Kidney (tissue), 14 donors: ENCODE data around the gene PCDH9. TPM values are rescaled to one million over a fixed set of nuclear protein-coding genes. Genes with fewer than 3 reads are reported as not detected.

ENCODE experiments used
- DNase-seq, 5 donors: peaks; one replicate each; pipeline ENCODE4 v3.0.0-alpha.2; 2013 to 2020
- FAIRE-seq: peaks from 2 replicates; lab custom pipeline; 2012; peaks lifted over from hg19 to GRCh38; lab: Jason Lieb, UNC
- H3K27ac ChIP-seq, 2 donors: one replicate each; pipeline ENCODE4 v1.7.0; 2013; ENCODE audit warnings: low read depth in 2 of 2, low read length in 2 of 2, inconsistent platforms in 1 of 2
- H3K27me3 ChIP-seq: one replicate; pipeline ENCODE4 v1.7.1; 2013; ENCODE audit warnings: low read length, inconsistent platforms; ENCODE audit not compliant: control insufficient read depth, insufficient read depth
- H3K36me3 ChIP-seq, 3 donors: one replicate each; pipeline versions ENCODE4 v1.7.0 to v1.7.1; 2013; ENCODE audit warnings: low read length in 3 of 3, control low read depth in 1 of 3, inconsistent platforms in 1 of 3; ENCODE audit not compliant: insufficient read depth in 3 of 3, control insufficient read depth in 2 of 3
- H3K4me1 ChIP-seq, 3 donors: one replicate each; pipeline versions ENCODE4 v1.7.0 to v1.7.1; 2013; ENCODE audit warnings: low read length in 3 of 3, inconsistent platforms in 1 of 3, low read depth in 1 of 3; ENCODE audit not compliant: control insufficient read depth in 2 of 3, insufficient read depth in 2 of 3
- H3K4me3 ChIP-seq, 3 donors: one replicate each; pipeline versions ENCODE4 v1.7.0 to v1.8.1; 2013; ENCODE audit warnings: low read length in 3 of 3, control low read depth in 1 of 3, inconsistent platforms in 1 of 3
- H3K9ac ChIP-seq, 3 donors: one replicate each; pipeline versions ENCODE4 v1.7.0 to v1.7.1; 2013; ENCODE audit warnings: low read length in 3 of 3, control low read depth in 1 of 3, inconsistent platforms in 1 of 3
- H3K9me3 ChIP-seq, 3 donors: one replicate each; pipeline versions ENCODE4 v1.7.0 to v1.7.1; 2013; ENCODE audit warnings: low read length in 3 of 3, control low read depth in 1 of 3, inconsistent platforms in 1 of 3; ENCODE audit not compliant: control insufficient read depth in 2 of 3, insufficient read depth in 1 of 3
- intact Hi-C: fragments of 100-400 bp; cut with DNase I; formaldehyde crosslinking; loops from one replicate; pipeline ENCODE4 v1.11.1; 2022
- polyA plus RNA-seq: library from polyadenylated mRNA; stranded (reverse); fragments of 350-450 nt; fragmentation: Illumina TruSeq; extraction: RNeasy Lipid Tissue Mini Kit (QIAGEN cat#74804); gene quantifications from one replicate; pipeline ENCODE4 v1.2.3, GENCODE V29; 2014; ENCODE audit warnings: low read depth, low replicate concordance; ENCODE audit not compliant: insufficient read depth
- total RNA-seq: library from RNA; stranded (reverse); fragmentation: NEBNext Ultra II Directional; extraction: Animal tissue kit (Norgen Biotek cat#: 25700); gene quantifications from one replicate; pipeline ENCODE4 v1.2.1, GENCODE V29; 2021
- TF ChIP-seq, protein P1 (sequence below): IDR thresholded peaks from 3 replicates; pipeline ENCODE4 v1.5.1; 2012; ENCODE audit warnings: mild to moderate bottlenecking, moderate library complexity, borderline replicate concordance; ENCODE audit not compliant: insufficient read depth; ENCODE audit errors: extremely low read depth
- donor health status: control.
- donor health status: control.
- donor health status: control.
- donor health status: control.
- donor health status: control.
- donor health status: DM: yes; HTN: yes; CAD: no.
- donor health status: Normal renal cell carcinoma (clear cell type).

Gene PCDH9
- total and polyA plus RNA-seq, 2 donors from 2014 or later: 1.6 to 9.5 TPM

DNA sequence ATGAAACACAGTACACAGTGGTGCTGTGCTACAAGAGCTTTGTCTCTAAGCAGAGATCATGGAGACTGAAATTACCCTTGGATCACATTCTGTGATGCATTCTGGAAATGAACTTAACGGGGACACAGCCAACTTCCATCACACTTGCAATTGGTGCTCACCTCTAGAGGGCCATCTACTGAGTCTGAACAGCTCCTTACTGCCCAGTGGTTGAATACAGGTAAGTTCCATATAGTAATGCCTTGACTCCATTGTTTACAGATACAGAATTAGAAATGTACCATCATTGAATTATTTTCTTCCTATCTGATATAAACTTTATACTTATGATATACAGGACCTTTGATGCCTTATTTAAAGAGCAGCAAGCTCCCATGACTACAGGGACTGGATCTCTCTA lies 686.4 kb downstream of the PCDH9 start:
- Histone ChIP-seq H3K36me3 (no peaks in the 10 kb centered on the region), H3K4me1 (no peaks in the 10 kb centered on the region), H3K4me3 (no peak overlapping the region), H3K9me3 (no peaks in the 10 kb centered on the region), H3K9ac (no peak overlapping the region), H3K27ac (no peak overlapping the region), H3K27me3 (no peaks in the 10 kb centered on the region)
- FAIRE-seq (no peak), DNase-seq (no peak)
- TF ChIP-seq, protein P1, sequence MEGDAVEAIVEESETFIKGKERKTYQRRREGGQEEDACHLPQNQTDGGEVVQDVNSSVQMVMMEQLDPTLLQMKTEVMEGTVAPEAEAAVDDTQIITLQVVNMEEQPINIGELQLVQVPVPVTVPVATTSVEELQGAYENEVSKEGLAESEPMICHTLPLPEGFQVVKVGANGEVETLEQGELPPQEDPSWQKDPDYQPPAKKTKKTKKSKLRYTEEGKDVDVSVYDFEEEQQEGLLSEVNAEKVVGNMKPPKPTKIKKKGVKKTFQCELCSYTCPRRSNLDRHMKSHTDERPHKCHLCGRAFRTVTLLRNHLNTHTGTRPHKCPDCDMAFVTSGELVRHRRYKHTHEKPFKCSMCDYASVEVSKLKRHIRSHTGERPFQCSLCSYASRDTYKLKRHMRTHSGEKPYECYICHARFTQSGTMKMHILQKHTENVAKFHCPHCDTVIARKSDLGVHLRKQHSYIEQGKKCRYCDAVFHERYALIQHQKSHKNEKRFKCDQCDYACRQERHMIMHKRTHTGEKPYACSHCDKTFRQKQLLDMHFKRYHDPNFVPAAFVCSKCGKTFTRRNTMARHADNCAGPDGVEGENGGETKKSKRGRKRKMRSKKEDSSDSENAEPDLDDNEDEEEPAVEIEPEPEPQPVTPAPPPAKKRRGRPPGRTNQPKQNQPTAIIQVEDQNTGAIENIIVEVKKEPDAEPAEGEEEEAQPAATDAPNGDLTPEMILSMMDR: no peak
- intact Hi-C loops: no loop called here

- peaks cover 0 to 2% (median 0%) of the 10 kb centered on the region in 3 donors for H3K9me3 ChIP-seq
- H3K9ac ChIP-seq: no peak overlapping the region
- DNase-seq: peak in 1 of 5 donors; percentile 30
- no peaks in the 10 kb centered on the region for H3K36me3 ChIP-seq
- no peak for FAIRE-seq
- H3K4me3 ChIP-seq: no peak overlapping the region
- no peaks in the 10 kb centered on the region for H3K27me3 ChIP-seq
- intact Hi-C loops: no loop called here
- H3K4me1 ChIP-seq: no peaks in the 10 kb centered on the region
- TF ChIP-seq, protein P1: no peak
- H3K27ac ChIP-seq: no peak overlapping the region
Measured at GRCh38 chr13:66537417-66537816, 692.7 kb downstream of the PCDH9 start.

DNA sequence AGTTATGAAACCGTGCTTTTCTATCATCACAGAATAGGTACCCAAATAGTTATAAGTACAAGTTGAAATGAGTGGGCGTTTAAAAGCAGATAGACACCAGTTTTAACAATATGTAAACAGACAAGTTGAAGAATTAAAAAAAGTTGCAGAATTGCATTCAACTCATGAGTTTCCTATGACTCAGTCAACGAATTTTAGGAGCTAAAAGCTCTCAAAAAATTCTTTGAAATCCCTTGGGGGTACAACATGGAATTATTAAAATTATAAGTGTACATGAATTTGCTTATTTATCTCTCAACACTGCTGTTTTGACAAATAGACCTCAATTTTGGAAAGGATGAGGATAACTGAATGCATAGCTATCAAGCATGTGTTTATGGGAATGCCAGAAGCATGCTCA lies 693.4 kb downstream of the PCDH9 start:
- H3K27ac ChIP-seq: no peak overlapping the region
- no peak overlapping the region for H3K9ac ChIP-seq
- no peak overlapping the region for H3K4me3 ChIP-seq
- intact Hi-C loops: no loop called here
- no peaks in the 10 kb centered on the region for H3K4me1 ChIP-seq
- H3K36me3 ChIP-seq: no peaks in the 10 kb centered on the region
- TF ChIP-seq, protein P1: no peak
- DNase-seq (no peak), FAIRE-seq (no peak)
- H3K27me3 ChIP-seq: no peaks in the 10 kb centered on the region
- peaks cover 0 to 2% (median 0%) of the 10 kb centered on the region in 3 donors for H3K9me3 ChIP-seq

DNA sequence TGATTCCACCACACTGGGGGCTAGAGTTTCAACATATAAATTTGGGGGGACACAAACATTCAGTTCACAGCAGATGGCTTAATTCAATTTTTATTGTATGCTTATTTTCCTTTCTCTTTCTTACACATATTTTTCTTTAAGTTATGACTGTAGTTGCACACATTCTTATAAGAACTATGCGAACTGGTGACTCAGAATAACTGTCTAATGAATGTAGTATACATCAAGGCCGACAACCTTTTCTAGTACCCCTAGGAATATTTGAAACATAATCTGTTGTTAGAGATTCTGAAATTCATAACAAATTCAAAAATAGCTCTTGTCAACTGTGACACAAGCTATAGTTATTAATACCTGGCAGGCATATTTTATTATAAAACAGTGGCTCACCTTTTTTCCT lies 695.6 kb downstream of the PCDH9 start:
- TF ChIP-seq, protein P1: no peak
- Histone ChIP-seq H3K36me3 (no peaks in the 10 kb centered on the region), H3K4me1 (no peaks in the 10 kb centered on the region), H3K4me3 (no peak overlapping the region), H3K9ac (no peak overlapping the region), H3K27ac (no peak overlapping the region), H3K9me3 (peaks cover 0 to 2% (median 0%) of the 10 kb centered on the region in 3 donors), H3K27me3 (no peaks in the 10 kb centered on the region)
- intact Hi-C loops: no loop called here
- no peak for FAIRE-seq
- DNase-seq: no peak
